ENCODE data around the gene C2CD3. TPM values are rescaled to one million over a fixed set of nuclear protein-coding genes. Genes with fewer than 3 reads are reported as not detected.
A peak's percentile ranks its signal among the peaks of the same experiment; 100 is the strongest.

C2CD3 gene
- total and polyA plus RNA-seq, 2 of the 4 experiments (the other 2 are of a cell fraction): 11.1 to 19.2 TPM

DNA sequence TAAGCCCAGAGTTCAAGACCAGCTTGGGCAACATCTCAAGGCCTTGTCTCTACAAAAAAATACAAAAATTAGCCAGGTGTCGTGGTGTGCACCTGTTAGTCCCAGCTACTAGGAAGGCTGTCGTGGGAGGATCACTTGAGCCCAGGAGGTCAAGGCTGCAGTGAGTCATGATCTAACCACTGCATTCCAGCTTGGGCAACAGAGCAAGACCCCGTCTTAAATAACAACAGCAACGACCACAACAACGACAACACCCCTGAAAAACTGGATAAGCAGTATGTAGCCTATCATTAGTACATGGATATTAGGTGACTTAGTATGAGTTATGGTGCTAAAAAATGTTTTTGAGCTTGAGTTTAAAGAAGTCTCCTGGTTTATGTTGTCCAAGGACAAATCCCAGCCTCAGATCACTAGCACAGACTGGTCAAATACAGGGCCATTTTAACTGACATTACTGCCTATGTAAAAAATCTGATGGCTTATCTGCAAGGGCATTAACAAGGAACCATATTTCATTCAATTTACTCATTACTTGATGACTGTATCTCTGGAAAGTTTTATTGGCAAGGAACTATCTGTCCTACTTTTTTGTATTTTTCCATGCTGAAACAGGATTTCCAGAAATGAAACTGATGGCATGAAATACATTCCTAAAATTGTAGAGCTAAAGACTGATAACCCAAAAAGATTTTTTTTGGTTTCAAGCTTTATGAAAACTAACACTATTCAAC lies 23.4 kb downstream of the C2CD3 start:
- dilution Hi-C loops (cut with HindIII; ENCODE audit: low sequenced_read_pairs, unreplicated experiment): no loop called here
- CTCF ChIA-PET: no interaction called here
- in situ Hi-C loops (cut with MboI; ENCODE audit: low sequenced_read_pairs): no loop called here
- H3K9me3 ChIP-seq (ENCODE audit: control insufficient read depth, insufficient read depth, low read length): no peaks in the 10 kb centered on the region; the same call in 1 of the 2 replicates
- no peak overlapping the region for H2BK120ac ChIP-seq (ENCODE audit: low read depth, low read length)
- H3K4ac ChIP-seq (ENCODE audit: low read depth, low read length): no peak overlapping the region
- H3K9me1 ChIP-seq (ENCODE audit: insufficient read depth, low read length): peaks cover 6% of the 10 kb centered on the region; the same call in 1 of the 2 replicates
- peak overlapping the region; percentile 13; the same call in 1 of the 2 replicates for H3K23ac ChIP-seq (ENCODE audit: low read depth, low read length)
- H3K79me1 ChIP-seq (ENCODE audit: low read depth in 1 of 2, low read length in 2 of 2): peaks cover 13 to 18% of the 10 kb centered on the region in 2 experiments; a peak in 2 of 4 replicates
- H3K36me3 ChIP-seq (ENCODE audit: control insufficient read depth, insufficient read depth, low read length): no peaks in the 10 kb centered on the region; the same call in 1 of the 2 replicates
- 0 out of 2 replicates have a peak overlapping the region, but pooled peaks have one; percentile 33 for H3K14ac ChIP-seq (replicated peaks; ENCODE audit: low read depth, low read length)
- no peak overlapping the region for H3K4me3 ChIP-seq (ENCODE audit: insufficient read depth, low read depth, low read length)
- no peak overlapping the region for H3K18ac ChIP-seq (ENCODE audit: low read depth, low read length)
- no peak overlapping the region; the same call in 1 of the 2 replicates for H2BK20ac ChIP-seq (ENCODE audit: low read depth, low read length)
- no peak overlapping the region for H4K8ac ChIP-seq (ENCODE audit: low read depth in 2 of 2, low read length in 2 of 2)
- H2BK15ac ChIP-seq (ENCODE audit: low read depth, low read length): peak overlapping the region; percentile 30; the same call in 2 of the 3 replicates
- H2AFZ ChIP-seq (replicated peaks; ENCODE audit: low read length, poor library complexity): no peak overlapping the region
- H3K9ac ChIP-seq (ENCODE audit: low read depth, low read length): no peak overlapping the region
- POLR2A ChIA-PET (ENCODE audit: unreplicated experiment): interaction anchor here (0.6 kb wide), 1 partner anchor 1412 kb away, joined by 5 read pairs; no protein-coding TSS in a partner anchor
- peak overlapping the region; percentile 33 for H2AK9ac ChIP-seq (replicated peaks; ENCODE audit: low read depth, low read length, poor library complexity)
- no peak overlapping the region for H3K4me2 ChIP-seq (ENCODE audit: low read depth, low read length)
- peak overlapping the region; percentile 75; the same call in 1 of the 2 replicates for H2AK5ac ChIP-seq (ENCODE audit: low read depth, low read length)
- H2BK5ac ChIP-seq (ENCODE audit: low read depth, low read length, poor library complexity, severe bottlenecking): peak overlapping the region; percentile 42
- peaks cover 2% of the 10 kb centered on the region; the same call in 1 of the 2 replicates for H3K4me1 ChIP-seq (ENCODE audit: control insufficient read depth, insufficient read depth, low read length)
- no TSS peak for BruUV-seq (replicated peaks)
- H3K27ac ChIP-seq (ENCODE audit: insufficient read depth, low read length): no peak overlapping the region
- no peak overlapping the region for H3K56ac ChIP-seq (ENCODE audit: extremely low read depth, insufficient read depth, low read length)
- H4K5ac ChIP-seq (ENCODE audit: low read depth, low read length): no peak overlapping the region
- WGBS, 2 experiments (ENCODE audit: extremely low coverage in 2 of 2, insufficient read length in 1 of 2): 100% methylated on average over 2 of the region's 5 CpGs; no CpG with 5 or more reads in 1 of the 2 experiments
- no peaks in the 10 kb centered on the region for H3K27me3 ChIP-seq (ENCODE audit: control insufficient read depth, insufficient read depth, low read length)
- ATAC-seq (ENCODE audit: low read depth) (peak; percentile 29; the same call in 1 of the 2 replicates), DNase-seq (peak; percentile 28)
- intact Hi-C loops (cut with micrococcal nuclease): no loop called here
- no peaks in the 10 kb centered on the region for H4K20me1 ChIP-seq (ENCODE audit: insufficient read depth, low read length)
- H4K91ac ChIP-seq (ENCODE audit: insufficient read depth, low read depth, low read length): no peak overlapping the region
- TF ChIP-seq FOS (IDR thresholded peaks at IDR 0.05; ENCODE audit: low read depth, low read length) (no peak), SMC3 (IDR thresholded peaks at IDR 0.05; ENCODE audit: low read depth, low read length) (no peak), NFE2L2 (IDR thresholded peaks at IDR 0.05; ENCODE audit: low read depth, low read length) (no peak), POLR2A (IDR thresholded peaks at IDR 0.05; ENCODE audit: low read depth, low read length) (no peak), BHLHE40 (IDR thresholded peaks at IDR 0.05; ENCODE audit: low read depth, low read length) (no peak), RFX5 (IDR thresholded peaks at IDR 0.05; ENCODE audit: low read depth, low read length) (no peak), CEBPB (IDR thresholded peaks at IDR 0.05; ENCODE audit: low read depth, low read length) (no peak), MXI1 (IDR thresholded peaks at IDR 0.05; ENCODE audit: borderline replicate concordance, low read depth, low read length) (no peak), RAD21 (IDR thresholded peaks at IDR 0.05; ENCODE audit: low read length) (no peak), MAZ (IDR thresholded peaks at IDR 0.05; ENCODE audit: borderline replicate concordance, low read depth, low read length) (no peak), MAFK (IDR thresholded peaks at IDR 0.05; ENCODE audit: low read depth, low read length) (no peak)
- TF ChIP-seq, protein P1, sequence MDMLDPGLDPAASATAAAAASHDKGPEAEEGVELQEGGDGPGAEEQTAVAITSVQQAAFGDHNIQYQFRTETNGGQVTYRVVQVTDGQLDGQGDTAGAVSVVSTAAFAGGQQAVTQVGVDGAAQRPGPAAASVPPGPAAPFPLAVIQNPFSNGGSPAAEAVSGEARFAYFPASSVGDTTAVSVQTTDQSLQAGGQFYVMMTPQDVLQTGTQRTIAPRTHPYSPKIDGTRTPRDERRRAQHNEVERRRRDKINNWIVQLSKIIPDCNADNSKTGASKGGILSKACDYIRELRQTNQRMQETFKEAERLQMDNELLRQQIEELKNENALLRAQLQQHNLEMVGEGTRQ (IDR thresholded peaks at IDR 0.05; ENCODE audit: low read depth, low read length): no peak
- TF ChIP-seq, protein P2, sequence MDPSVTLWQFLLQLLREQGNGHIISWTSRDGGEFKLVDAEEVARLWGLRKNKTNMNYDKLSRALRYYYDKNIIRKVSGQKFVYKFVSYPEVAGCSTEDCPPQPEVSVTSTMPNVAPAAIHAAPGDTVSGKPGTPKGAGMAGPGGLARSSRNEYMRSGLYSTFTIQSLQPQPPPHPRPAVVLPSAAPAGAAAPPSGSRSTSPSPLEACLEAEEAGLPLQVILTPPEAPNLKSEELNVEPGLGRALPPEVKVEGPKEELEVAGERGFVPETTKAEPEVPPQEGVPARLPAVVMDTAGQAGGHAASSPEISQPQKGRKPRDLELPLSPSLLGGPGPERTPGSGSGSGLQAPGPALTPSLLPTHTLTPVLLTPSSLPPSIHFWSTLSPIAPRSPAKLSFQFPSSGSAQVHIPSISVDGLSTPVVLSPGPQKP (IDR thresholded peaks at IDR 0.05; ENCODE audit: borderline replicate concordance, low read depth, low read length): no peak
- TF ChIP-seq, protein P3, sequence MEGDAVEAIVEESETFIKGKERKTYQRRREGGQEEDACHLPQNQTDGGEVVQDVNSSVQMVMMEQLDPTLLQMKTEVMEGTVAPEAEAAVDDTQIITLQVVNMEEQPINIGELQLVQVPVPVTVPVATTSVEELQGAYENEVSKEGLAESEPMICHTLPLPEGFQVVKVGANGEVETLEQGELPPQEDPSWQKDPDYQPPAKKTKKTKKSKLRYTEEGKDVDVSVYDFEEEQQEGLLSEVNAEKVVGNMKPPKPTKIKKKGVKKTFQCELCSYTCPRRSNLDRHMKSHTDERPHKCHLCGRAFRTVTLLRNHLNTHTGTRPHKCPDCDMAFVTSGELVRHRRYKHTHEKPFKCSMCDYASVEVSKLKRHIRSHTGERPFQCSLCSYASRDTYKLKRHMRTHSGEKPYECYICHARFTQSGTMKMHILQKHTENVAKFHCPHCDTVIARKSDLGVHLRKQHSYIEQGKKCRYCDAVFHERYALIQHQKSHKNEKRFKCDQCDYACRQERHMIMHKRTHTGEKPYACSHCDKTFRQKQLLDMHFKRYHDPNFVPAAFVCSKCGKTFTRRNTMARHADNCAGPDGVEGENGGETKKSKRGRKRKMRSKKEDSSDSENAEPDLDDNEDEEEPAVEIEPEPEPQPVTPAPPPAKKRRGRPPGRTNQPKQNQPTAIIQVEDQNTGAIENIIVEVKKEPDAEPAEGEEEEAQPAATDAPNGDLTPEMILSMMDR (conservative IDR thresholded peaks at IDR 0.05; ENCODE audit: low read depth, low read length): no peak
